Amygdala (tissue), 56 donors: ENCODE data around the gene IL21R.
"Not testable (repeated sequence)": the region's sequence is repeated elsewhere in the genome, so short reads cannot be mapped to it uniquely, and the experiment has no call there.

Experiments
- DNase-seq, 56 donors: peaks; one replicate each; lab custom pipeline; 2025; lab: John Stamatoyannopoulos, UW

IL21R gene

DNA sequence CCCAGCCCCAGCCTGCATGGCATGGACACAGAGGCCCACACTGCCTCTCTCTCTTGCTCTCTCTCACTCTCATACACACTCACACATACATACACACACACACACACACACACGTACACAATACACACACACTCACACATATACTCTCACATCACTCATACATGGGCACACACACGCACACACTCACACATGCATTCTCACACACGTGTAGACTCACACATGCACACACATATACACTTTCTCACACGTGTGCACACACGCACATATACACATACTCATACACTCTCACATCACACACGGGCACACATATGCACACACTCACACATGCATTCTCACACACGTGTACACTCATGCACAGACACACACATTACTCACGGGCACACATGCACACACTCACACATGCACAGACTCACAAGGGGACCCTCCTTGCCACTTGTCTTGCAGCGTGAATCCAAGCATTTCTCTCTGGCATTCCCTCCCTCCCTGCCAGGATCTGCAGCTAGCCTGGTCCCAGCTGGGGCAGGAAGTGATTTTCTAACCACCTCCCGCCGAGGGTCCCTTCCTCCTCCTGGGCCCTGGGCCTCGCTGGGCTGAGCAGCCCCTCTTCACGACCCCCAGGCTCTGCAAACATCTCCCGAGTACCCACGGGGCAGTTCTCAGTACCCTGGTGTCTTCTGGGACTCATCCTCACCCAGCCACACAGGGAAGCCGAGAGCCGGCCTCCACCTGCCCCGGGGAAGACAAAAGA is 37.5 kb downstream of the IL21R start:
- no peak for DNase-seq

GRCh38 chr16:27441276-27441675 is 39.3 kb downstream of the IL21R start:
- DNase-seq = no peak

DNA sequence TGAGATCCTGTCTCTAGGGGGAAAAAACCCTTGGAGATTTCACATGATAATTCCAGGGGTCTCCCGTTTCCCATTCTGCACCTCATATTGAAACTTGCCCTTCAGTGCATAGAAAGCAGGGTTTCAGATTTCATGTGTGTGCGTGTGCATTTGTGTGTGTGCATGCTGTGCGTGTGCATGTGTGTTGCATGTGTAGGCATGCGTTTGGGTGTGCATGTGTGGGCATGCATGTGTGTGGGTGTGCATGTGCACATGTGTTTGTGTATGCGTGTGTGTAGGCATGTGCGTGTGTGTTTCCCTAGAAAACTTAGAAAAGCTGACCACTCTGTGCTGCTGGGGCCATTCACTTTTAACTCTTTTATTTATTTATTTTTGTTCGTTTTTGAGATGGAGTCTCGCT is 40.0 kb downstream of the IL21R start:
- DNase-seq = no peak

DNA sequence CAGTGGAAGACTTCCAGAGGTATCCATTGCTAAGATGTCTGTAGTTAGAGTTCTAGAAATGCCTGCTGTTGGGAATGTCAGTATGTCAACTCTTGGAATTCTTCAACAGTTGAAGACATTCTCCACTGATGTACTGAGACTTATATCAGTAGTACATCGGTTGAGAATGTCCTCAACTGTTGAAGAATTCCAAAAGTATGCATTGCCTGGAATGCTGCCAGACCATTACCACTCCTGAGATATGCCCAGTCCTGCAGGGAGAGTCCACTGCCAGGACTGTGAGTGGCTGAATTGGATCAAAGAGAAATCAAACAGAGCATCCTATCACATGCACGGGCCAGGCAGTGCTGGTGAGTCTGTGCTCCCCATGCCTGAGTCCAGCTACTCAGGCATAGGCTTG is 42.0 kb downstream of the IL21R start:
- DNase-seq = no peak

DNA sequence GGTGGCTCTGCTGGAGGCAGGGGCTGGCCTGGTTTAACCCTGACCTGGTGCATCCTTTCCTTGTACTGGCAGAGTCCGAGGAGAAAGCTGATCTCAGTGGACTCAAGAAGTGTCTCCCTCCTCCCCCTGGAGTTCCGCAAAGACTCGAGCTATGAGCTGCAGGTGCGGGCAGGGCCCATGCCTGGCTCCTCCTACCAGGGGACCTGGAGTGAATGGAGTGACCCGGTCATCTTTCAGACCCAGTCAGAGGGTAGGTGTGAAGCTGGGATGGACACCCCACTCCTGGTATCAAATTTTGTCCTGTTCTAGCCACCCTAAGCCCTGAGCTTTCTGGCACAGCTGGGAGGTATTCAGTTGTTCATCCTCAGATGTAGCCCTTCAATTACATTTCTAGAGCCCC is 42.5 kb downstream of the IL21R start:
- DNase-seq = no peak

DNA sequence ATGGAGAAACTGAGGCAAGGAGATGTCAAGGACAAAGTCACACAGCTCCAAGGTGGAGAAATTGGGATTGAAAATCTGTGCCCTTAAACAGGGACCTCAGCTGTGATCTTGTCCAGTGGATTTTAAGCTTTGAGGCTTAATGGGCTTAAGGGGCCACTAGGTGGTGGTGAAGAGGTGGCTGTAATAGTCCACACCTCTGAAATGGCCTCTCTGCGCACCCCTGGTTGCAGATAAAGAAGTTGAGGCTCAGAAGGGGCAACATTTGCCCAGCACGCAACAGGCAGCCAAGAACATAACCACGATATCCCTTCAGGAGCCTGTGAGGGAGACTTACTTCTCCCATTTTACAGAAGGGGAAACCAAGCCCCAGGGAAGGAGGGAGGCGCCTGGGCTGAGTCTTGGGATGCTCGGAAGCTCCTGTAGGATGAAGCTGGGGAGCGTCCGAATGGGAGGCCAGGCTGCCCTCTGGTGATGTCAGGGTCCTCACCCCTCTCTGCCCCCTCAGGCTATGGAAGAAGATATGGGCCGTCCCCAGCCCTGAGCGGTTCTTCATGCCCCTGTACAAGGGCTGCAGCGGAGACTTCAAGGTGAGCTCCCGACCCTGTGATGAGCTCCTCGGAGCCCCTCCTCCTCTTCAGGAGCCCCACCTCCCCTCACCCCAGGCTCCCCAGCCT is 43.7 kb downstream of the IL21R start:
- no peak for DNase-seq

GRCh38 chr16:27446721-27447120 is 44.7 kb downstream of the IL21R start:
- no peak for DNase-seq

DNA sequence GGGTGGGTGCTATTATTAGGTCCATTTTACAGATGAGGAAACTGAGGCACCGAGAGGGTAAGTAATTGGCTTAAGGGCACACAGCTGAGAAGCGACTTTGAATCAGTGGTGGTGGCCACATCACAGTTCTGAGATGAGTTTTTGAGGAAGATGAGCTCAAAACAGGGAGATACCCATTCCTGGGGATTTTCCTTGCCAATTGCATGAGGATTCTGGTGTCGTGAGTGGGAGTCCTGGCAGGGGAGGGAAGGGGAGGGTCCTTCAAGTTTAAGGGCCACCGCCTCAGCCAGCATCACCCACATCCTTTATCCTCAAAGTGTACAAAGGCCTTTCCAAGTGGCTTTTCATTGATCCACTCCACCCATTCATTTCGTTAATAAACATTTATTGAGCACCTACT is 45.3 kb downstream of the IL21R start:
- DNase-seq = no peak

GRCh38 chr16:27448532-27449433 is 46.8 kb downstream of the IL21R start:
- no peak for DNase-seq

GRCh38 chr16:27449434-27450195 is 47.6 kb downstream of the IL21R start:
- DNase-seq = no peak

DNA sequence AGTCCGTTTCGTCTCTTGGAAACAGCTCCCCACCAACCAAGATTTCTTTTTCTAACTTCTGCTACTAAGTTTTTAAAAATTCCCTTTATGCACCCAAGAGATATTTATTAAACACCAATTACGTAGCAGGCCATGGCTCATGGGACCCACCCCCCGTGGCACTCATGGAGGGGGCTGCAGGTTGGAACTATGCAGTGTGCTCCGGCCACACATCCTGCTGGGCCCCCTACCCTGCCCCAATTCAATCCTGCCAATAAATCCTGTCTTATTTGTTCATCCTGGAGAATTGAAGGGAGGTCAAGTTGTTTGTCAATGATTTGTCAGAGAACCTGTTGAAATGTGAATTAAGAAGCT is 48.2 kb downstream of the IL21R start:
- DNase-seq = no peak

GRCh38 chr16:27452569-27453493 is 50.9 kb downstream of the IL21R start:
- no peak for DNase-seq

DNA sequence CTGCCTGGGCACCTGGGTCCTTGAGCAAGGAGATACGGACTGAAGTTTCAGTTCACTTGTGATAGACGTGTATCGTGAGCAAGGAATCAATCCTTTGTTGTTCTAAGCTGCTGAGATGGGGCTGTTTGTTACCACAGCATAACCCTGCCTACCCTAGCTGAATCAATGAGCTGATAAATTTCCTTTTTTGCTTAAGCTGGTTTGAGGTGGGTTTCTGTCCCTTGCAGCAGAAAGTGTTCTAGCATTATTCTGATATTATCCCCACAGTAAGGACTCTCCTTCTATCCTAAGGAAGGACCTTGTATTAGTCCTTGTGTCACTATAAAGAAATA is 51.5 kb downstream of the IL21R start:
- DNase-seq = no peak

- no peak for DNase-seq
Observed at GRCh38 chr16:27455700-27456099, 53.7 kb downstream of the IL21R start.

- DNase-seq = not testable (repeated sequence)
Observed at GRCh38 chr16:27457605-27457900, 55.6 kb downstream of the IL21R start.

DNA sequence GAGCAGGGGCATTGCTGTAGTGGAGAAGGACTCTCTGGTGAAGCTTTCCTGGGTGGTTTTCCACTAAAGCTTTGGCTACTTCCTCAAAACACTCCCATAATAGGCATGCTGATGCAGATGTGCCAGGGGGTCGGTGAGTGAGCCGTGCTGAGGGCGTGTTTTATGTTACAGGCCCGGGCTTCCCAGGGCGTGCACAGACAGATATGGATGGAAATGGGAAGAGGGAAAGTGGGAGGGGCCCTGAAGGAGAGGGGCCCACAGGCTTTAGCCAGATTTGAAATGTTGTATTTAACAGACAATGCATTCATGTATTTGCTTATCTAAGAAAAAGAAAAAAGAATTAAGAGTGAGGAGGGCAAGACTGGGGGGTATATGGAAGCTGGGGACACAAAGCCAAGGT is 56.3 kb downstream of the IL21R start:
- no peak for DNase-seq

DNA sequence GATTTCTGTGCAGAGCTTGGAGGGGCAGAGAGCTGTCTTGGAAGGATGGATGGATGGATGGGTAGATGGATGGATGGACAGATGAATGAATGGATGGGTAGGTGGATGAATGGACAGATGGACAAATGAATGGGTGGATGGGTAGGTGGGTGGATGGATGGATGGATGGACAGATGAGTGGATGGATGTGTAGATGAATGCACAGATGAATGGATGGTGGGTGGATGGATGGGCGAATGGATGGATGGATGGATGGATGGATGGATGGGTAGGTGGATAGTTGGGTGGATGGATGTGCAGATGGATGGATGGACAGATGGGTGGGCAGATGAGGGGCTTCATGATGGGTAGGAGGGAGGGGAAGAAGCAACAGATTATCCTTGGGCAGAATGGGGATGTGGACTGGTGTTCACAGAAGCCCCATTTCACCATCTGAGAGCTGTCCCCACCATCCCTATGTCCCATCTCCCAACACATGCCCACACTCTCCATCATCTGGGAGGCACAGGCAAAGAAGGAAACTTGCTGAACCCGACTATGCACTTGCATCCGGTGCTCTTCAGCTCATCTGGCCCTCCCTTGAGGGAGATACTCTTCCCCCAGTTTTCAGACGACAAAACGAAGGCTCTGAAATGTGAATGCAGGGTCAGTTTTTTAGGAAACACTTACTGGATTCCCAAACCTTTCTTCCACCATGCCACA is 57.2 kb downstream of the IL21R start:
- DNase-seq = no peak

DNA sequence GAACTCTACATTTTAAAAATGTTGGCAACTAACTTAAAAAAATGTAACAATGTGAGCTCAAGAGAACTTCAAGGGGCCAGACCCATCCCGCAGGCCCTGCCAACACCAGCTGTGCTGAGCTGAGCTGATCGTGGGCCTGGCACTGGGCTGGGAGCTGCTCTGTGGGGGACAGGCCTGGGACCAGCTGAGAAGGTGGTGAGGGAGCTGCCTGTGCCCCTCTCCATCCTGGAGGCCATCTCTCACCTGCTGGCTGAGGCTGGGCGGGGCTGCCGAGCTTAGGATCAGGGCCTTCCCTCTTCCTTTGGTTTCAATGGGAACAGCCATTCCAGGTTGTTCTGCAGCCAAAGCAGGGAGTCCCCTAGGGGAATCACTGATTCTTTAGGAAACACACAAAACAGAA is 58.2 kb downstream of the IL21R start:
- no peak for DNase-seq
